ENCODE results near the gene IGF2. TPM values are rescaled to one million over a fixed set of nuclear protein-coding genes. Genes with fewer than 3 reads are reported as not detected.

The IGF2 gene
- total RNA-seq, 2 experiments from 2014 or later = 0.91 TPM; not detected in 1

DNA sequence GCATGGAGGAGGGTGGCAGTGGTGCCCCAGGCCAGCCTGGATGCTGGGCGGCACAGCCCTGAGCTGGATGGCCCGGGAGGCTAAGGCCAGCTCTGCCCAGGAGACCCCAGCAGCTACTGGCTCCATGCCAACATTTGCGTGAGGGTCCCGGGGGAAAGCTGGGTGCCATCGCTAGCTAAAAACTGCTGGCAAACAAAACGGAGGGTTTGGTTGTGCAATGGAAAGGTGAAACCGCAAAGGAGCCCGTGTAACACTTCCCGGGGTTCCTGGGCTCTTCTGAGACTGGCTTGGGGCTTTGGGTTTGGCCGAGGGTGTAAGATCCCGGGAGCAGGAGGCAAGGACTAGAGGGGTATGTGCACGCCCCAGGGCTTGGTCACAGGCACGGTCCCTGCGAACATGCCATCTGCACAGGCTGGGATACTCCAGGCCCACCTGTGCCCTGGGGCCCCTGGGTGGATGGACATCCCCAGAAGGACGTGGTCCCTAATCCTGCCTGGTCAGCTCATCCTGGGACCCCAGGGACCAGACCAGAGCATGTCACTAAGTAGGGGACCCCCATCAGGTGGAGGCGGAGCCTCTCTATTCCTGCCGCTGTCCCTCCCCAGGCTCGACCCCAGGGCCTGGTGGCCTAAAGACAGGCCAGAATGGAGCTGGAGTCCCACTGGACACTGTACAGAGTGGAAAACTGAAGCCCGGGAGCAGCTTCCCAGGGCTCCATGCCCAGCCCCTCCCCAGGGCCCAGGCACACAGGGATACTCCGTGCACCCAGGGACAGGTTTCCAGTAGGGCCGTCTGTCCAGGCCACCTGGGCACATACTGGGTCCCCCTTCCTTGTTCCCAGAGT lies 44.6 kb downstream of the IGF2 start:
- H3K27me3 Mint-ChIP-seq = peaks cover 12% of the 10 kb centered on the region
- no peaks in the 10 kb centered on the region for H3K36me3 Mint-ChIP-seq
- ATAC-seq = no peak
- no peaks in the 10 kb centered on the region for H3K9me3 Mint-ChIP-seq (ENCODE audit: low read depth)
- CTCF ChIA-PET = no interaction called here
- no peak overlapping the region for H3K27ac Mint-ChIP-seq
- H3K4me1 Mint-ChIP-seq = peaks cover 6% of the 10 kb centered on the region
- no peak overlapping the region for H3K4me3 Mint-ChIP-seq
- no peak for DNase-seq

DNA sequence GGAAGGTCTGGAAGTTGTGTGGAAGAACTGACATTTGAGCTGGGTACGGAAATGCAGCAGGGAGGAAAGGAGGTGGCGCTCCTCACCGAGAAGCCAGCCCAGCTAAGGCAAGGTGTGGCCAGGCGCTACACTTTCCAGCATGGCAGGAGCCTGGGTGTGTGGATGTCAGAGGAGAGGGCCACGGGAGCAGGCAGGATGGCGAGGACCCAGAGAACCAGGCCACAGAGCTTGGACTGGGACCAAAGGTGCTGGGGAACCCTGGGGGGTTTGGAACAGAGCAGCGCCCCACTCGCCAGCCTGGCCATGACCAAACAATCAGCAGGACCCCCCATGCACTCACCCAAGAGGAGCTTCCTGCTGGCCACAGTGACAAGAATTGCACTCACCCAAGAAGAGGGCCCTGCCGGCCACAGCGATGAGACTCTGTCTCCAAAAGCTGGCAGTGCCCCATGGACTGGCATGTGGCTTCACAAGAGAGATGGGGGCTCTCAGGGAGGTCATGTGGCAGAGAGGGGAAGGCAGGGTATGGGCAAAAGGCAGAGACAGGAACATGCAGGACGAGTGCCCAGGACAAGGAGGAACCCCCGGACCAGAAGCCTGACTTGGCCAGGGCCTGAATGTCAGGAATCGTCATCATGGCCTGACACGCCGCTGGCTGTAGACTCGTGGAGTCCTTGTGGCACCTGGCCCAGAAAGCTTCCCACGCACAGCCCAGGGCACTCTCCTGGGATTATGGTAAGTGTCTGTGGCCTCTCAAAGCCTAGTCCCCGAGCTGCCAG lies 45.4 kb downstream of the IGF2 start:
- DNase-seq (no peak), ATAC-seq (no peak)
- CTCF ChIA-PET = no interaction called here
- Mint-ChIP-seq H3K9me3 (ENCODE audit: low read depth) (no peaks in the 10 kb centered on the region), H3K4me1 (peaks cover 6% of the 10 kb centered on the region), H3K27ac (no peak overlapping the region), H3K27me3 (peaks cover 12% of the 10 kb centered on the region), H3K4me3 (no peak overlapping the region), H3K36me3 (no peaks in the 10 kb centered on the region)

DNA sequence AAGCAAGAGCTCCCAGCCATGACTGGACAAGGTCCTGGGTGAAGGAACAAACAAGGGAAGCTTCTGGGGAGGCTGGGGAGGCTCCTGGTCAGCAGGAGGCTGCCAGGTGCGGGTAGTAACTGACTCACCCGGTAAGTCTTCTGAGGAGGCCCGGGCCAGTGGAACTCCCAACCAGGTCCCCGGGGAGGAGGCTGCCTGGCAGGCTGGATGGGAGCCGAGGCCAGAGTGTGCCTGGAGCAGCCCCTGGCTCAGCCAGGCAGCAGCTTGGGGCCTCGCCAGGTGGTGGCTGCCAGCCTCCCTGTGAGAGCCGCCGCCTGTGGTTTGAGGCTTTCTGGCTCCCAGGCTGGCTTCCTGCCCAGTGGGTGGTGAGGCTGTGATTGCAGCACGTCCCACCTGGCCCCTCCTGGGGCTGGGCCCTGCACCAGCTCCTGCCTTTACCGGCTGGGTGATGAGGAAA lies 46.2 kb downstream of the IGF2 start:
- Mint-ChIP-seq H3K27me3 (peaks cover 12% of the 10 kb centered on the region), H3K36me3 (no peaks in the 10 kb centered on the region), H3K9me3 (ENCODE audit: low read depth) (no peaks in the 10 kb centered on the region), H3K27ac (no peak overlapping the region), H3K4me3 (no peak overlapping the region), H3K4me1 (peaks cover 6% of the 10 kb centered on the region)
- ATAC-seq (no peak), DNase-seq (peak; percentile 53)
- CTCF ChIA-PET = no interaction called here

DNA sequence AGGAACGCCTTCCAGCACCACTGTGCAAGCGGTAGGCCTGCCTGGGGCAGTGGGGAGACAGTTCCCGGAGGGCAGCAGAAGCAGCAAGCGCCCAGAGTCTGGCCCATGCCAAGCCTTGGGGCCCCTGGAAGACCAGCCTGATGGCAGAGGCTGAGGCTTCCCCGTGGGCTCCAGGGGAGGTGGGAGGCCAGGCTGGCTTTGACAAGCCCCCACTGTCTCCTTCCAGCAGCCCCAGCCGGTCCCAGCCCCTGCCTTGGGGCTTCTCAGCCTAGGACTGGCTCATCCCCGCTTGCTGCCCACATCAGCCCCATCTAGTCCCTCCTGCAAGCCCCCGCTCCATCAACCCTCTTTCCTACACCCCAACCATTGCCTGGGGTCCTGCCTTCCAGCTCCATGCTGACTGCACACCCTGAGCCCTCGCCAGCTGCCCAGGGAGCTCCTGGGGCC lies 46.7 kb downstream of the IGF2 start:
- Mint-ChIP-seq H3K4me3 (no peak overlapping the region), H3K27me3 (peaks cover 12% of the 10 kb centered on the region), H3K36me3 (no peaks in the 10 kb centered on the region), H3K9me3 (ENCODE audit: low read depth) (no peaks in the 10 kb centered on the region), H3K4me1 (peaks cover 6% of the 10 kb centered on the region), H3K27ac (no peak overlapping the region)
- ATAC-seq (no peak), DNase-seq (no peak)
- CTCF ChIA-PET = no interaction called here

DNA sequence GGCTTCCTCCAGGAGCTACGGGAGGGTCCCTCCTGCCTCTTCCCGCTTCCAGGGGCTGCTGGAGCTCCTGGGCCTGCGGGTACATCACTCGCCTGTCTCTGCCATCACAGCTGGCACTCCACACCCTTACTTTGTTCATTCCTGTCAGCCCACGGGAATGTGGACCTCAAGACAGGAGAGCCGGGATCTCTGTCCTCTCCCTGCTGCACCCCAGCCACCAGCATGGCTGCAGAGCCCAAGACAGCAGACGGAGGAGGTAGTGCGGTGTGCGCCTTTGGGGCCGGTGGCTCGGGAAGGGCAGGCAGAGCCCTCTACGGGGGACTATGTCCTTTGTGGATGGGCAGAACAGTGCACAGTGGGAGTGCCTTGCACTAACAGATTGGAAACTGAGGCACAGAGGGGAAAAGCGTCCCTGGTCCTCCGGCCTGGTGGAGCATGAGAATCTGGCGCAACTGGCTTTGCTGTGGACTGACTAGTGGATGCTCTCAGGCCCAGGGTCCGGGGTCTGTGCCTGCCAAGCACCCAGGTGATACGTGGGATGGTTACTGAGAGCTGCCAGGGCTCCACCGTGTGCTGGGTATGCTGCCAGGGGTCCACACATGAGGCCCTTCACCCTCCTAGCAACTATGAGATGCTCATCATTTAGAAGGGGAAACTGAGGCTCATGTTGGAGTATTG lies 47.3 kb downstream of the IGF2 start:
- no peak overlapping the region for H3K4me3 Mint-ChIP-seq
- H3K27ac Mint-ChIP-seq = no peak overlapping the region
- CTCF ChIA-PET = no interaction called here
- no peaks in the 10 kb centered on the region for H3K9me3 Mint-ChIP-seq (ENCODE audit: low read depth)
- H3K4me1 Mint-ChIP-seq = peaks cover 6% of the 10 kb centered on the region
- no peaks in the 10 kb centered on the region for H3K36me3 Mint-ChIP-seq
- H3K27me3 Mint-ChIP-seq = peaks cover 16% of the 10 kb centered on the region
- DNase-seq = no peak
- ATAC-seq = no peak

DNA sequence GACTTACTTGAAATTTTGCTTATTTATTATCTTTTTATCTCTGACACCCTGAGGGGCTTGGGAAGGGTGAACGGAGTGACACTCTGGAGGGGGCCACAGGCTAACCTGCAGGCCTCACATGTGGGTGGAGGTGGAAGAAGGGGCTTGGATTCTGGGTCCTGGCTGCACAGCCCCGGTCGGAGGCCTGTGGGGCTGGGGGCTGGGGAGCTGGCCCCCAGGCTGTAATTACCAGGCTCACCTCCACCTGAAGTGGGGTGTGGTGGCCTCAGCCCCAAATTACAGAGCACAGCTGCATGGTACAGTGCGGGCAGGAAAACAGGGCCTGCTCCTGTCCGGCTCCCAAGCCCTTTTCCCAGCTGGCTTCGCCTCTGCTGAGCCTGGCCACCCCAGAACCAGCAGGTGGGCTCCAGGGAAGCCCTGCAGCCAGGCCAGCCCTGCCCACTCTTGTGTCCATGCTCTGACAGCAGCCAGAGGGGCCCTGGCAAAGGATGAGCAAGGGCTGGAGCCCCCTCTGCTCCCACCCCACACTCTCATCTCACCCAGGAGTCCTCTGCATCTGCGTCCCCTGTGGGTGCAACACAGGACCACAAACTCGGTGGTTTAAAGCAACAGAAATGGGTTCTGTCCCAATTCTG lies 48.0 kb downstream of the IGF2 start:
- Mint-ChIP-seq H3K27ac (no peak overlapping the region), H3K9me3 (ENCODE audit: low read depth) (no peaks in the 10 kb centered on the region), H3K4me1 (peaks cover 6% of the 10 kb centered on the region), H3K4me3 (no peak overlapping the region), H3K27me3 (peaks cover 16% of the 10 kb centered on the region), H3K36me3 (no peaks in the 10 kb centered on the region)
- CTCF ChIA-PET = no interaction called here
- DNase-seq = no peak
- no peak for ATAC-seq

DNA sequence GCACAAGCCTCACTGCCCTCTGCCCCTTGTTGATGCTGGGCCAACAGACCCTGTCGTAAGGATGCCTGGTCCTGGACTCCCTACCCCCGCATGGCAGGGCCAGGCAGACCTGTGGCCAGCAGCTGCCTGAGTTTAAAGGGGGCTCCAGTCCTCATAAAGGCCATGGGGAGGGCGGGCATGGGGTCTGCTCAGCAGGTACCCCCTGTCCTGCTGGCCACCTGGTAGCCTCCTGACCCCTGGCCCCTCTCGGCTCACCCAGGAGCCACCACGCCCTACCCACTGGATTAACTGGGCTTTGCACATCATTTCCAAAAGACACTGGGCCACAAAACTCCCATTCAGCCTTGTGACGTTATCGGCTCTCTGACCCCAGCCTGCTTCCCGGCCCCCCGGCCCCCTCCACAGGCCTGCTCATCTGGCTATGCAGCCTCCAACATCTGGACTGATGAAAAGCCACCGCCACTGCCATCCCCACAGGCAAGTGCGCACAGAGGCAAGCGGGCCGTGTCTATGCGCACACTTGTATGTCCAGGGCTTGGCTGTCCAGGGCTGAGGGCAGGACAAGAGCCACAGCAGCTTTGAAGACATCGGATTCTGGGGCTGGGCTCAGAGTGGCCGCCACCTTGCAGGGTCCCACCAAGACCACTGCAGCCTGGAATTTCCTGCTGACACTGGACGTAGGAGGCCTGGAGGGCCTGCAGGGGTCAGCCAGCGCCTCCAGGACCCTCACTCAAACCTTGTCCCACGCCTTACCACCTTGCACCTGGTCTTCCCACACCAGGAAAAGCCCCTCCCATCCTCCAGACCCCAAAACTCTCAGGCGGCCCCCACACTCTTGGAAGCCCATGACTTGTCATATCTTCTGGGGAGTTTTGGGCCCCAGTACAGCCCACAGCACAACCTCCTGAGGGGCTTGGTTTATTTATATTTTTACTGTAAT lies 48.7 kb downstream of the IGF2 start:
- Mint-ChIP-seq H3K4me3 (no peak overlapping the region), H3K27ac (no peak overlapping the region), H3K36me3 (no peaks in the 10 kb centered on the region), H3K9me3 (ENCODE audit: low read depth) (no peaks in the 10 kb centered on the region), H3K27me3 (peaks cover 16% of the 10 kb centered on the region), H3K4me1 (peaks cover 6% of the 10 kb centered on the region)
- CTCF ChIA-PET = no interaction called here
- no peak for DNase-seq
- ATAC-seq = no peak

DNA sequence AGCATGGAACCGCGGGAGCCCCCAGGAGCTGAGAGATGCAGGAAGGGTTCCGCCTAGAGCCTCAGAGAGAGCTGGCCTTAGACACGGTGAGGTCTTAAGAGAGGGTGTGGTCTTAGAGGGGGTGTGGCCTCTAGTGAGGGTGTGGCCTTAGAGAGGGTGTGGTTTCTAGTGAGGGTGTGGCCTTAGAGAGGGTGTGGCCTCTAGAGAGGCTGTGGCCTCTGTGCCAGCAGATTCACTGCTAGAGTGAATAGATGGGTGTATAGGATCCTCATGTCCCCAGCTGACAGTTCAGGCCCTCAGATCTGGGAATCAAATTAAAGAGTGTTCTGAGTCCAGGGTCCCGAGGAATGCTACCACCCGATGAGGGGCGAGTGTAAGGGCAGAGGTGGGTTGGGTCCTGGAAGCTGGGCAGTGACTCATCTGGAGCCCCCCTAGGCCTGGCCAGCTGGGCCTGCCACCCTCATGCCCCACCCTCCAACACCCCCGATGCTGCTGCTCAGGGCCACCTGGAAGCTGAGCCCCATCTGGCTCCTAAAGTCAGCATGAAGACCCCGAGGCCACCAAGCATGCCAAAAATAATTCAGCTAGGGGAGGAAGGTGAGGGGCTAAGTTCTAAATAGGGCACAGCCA lies 49.5 kb downstream of the IGF2 start:
- Mint-ChIP-seq H3K4me1 (peaks cover 6% of the 10 kb centered on the region), H3K4me3 (no peak overlapping the region), H3K36me3 (peaks cover 2% of the 10 kb centered on the region), H3K27me3 (peaks cover 17% of the 10 kb centered on the region), H3K9me3 (ENCODE audit: low read depth) (peaks cover 2% of the 10 kb centered on the region), H3K27ac (no peak overlapping the region)
- ATAC-seq = peak; percentile 87
- peak; percentile 52 for DNase-seq
- CTCF ChIA-PET = interaction anchor here (1.7 kb wide), 1 partner anchor 13 kb away, joined by 5 read pairs; no protein-coding TSS in a partner anchor

DNA sequence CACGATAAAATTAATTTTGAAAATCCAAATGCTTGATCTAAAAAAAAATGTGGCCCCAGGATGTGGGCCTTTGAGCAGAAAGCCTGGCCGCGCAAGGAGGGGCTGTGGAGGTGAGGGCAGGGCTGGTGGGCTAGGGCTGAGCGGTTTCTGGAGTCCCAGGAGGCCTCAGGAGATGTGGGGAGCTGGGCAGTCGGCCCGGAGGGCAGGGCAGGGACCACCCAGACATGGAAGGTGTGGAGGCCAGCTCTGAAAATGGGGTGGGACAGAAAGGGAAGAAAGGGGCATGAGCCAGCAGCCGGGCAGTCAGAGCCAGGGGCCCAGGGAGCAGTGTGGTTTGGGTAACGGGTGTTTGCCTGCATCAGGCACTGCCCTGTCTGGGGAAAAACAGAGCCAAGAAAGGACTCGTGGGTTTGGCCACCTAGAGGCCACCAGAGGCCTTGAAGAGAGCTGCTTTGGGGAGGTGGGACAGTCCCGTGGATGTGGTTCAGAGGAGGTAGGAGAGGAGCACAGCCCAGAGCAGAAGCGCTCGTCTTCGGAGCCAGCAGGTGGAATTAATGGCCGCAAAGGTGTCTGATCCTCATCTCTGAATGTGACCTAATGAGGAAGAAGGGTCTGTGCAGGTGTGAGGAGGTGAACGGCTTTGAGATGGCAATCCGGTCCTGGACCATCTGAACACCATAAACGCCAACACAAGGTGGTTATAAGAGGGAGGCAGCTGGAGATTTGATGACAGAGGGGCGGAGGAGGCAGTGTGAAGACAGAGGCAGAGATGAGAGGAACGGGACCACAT lies 50.2 kb downstream of the IGF2 start:
- DNase-seq (no peak), ATAC-seq (no peak)
- CTCF ChIA-PET = interaction anchor here (1.7 kb wide), 1 partner anchor 12 kb away, joined by 5 read pairs; no protein-coding TSS in a partner anchor
- Mint-ChIP-seq H3K27me3 (peaks cover 24% of the 10 kb centered on the region), H3K36me3 (peaks cover 3% of the 10 kb centered on the region), H3K27ac (no peak overlapping the region), H3K4me3 (no peak overlapping the region), H3K4me1 (peaks cover 6% of the 10 kb centered on the region), H3K9me3 (ENCODE audit: low read depth) (peaks cover 8% of the 10 kb centered on the region)

DNA sequence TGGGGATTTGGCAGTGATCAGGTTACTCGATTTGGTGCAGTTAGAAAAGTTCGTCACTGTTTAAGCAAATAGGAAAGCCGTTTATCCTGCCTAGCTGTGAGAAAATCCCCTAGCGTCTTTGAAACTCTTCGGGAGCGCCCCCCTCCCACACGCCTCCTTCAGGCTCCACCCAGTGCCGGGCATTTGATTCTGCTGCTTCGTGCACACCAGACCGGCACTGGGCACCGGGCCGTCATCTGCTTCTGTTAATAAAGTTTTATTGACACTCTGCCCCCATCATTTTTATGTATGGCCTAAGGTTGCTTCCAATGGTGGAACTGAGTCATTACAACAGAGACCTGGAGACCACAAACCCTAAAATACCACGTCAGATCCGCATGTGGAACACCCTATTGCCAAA lies 50.9 kb downstream of the IGF2 start:
- Mint-ChIP-seq H3K4me1 (peaks cover 4% of the 10 kb centered on the region), H3K27ac (no peak overlapping the region), H3K4me3 (no peak overlapping the region), H3K9me3 (ENCODE audit: low read depth) (peaks cover 11% of the 10 kb centered on the region), H3K27me3 (peaks cover 22% of the 10 kb centered on the region), H3K36me3 (peaks cover 5% of the 10 kb centered on the region)
- CTCF ChIA-PET = interaction anchor here (1.7 kb wide), 1 partner anchor 11 kb away, joined by 5 read pairs; no protein-coding TSS in a partner anchor
- no peak for ATAC-seq
- no peak for DNase-seq

DNA sequence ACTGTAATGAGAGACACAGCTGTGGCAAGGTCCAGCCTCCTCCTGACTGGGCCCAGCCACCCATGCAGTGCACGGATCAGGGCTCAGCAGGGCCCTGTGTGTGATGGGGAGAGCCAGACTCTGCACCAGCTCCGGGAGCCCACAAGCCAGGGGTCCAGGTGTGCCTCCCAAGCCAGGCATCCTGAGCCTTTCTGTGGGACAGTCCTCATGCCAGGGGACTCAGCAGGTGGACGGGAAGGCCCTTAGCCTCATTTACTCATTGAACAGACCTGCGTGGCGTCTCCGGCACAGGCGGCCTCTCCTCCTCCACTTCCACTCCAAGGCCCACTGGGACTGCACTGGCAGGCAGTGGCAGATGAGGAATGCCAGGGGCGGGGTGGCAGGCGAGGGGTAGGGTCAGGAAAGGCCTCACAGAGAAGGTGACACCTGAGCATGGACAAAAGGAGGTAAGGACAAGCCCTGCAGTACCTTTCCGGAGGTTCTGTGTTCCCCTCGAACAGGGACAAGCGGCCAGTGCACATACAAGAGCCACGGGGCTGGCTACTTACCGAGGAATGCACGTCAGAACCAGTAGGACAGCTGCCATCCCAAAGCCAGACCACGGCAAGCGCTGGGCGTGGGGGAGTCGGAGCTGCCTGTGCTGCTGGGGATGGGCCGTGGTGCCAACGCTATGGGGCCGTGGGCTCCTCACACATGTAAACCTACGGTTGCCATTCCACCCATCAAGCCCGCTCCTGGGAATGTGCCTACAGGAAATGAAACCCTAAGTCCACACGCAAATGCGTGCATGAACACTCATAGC lies 52.7 kb downstream of the IGF2 start:
- DNase-seq = peak; percentile 33
- no peaks in the 10 kb centered on the region for H3K4me1 Mint-ChIP-seq
- ATAC-seq = no peak
- CTCF ChIA-PET = no interaction called here
- no peak overlapping the region for H3K4me3 Mint-ChIP-seq
- peaks cover 17% of the 10 kb centered on the region for H3K27me3 Mint-ChIP-seq
- H3K27ac Mint-ChIP-seq = no peak overlapping the region
- H3K36me3 Mint-ChIP-seq = peaks cover 5% of the 10 kb centered on the region
- peaks cover 11% of the 10 kb centered on the region for H3K9me3 Mint-ChIP-seq (ENCODE audit: low read depth)

All from activated CD8-positive, alpha-beta memory T cell treated with anti-CD3 and anti-CD28 coated beads, Interleukin-2, amount 10 ng/mL, durations not matched to agents 7 days and 5 days (primary cell).